SK-N-SH (cell line): ENCODE measurements around the gene OLFML3.

Source experiments
- EP300 ChIP-seq, 2 experiments: IDR thresholded peaks; 2 replicates each; pipeline versions ENCODE4 v1.4.0 to v1.6.1; 2012; ENCODE audit warnings: borderline replicate concordance in 1 of 2, low read depth in 1 of 2, low read length in 1 of 2
- FOXM1 ChIP-seq: IDR thresholded peaks from 2 replicates; pipeline ENCODE4 v1.4.0; 2012; ENCODE audit warnings: low read depth, mild to moderate bottlenecking
- IRF3 ChIP-seq: fragments of 150-350 bp; IDR thresholded peaks from 2 replicates; pipeline ENCODE4 v1.6.1; 2016; ENCODE audit warnings: mild to moderate bottlenecking, low read depth, low read length
- JUND ChIP-seq: IDR thresholded peaks from 2 replicates; pipeline ENCODE4 v1.4.0; 2012
- MEF2A ChIP-seq: IDR thresholded peaks from 2 replicates; pipeline ENCODE4 v1.4.0; 2012; ENCODE audit warnings: low read depth, borderline replicate concordance
- NFIC ChIP-seq: IDR thresholded peaks from 2 replicates; pipeline ENCODE4 v1.4.0; 2012; ENCODE audit warnings: borderline replicate concordance
- NRF1 ChIP-seq: IDR thresholded peaks from 2 replicates; pipeline ENCODE4 v1.6.1; 2012; ENCODE audit warnings: low read depth, mild to moderate bottlenecking, low read length
- POLR2AphosphoS5 ChIP-seq: IDR thresholded peaks from 2 replicates; pipeline ENCODE4 v1.6.1; 2012; ENCODE audit warnings: low read depth, low read length
- REST ChIP-seq: IDR thresholded peaks from 2 replicates; pipeline ENCODE4 v1.6.1; 2012; ENCODE audit warnings: mild to moderate bottlenecking, low read depth, low read length, moderate library complexity
- SMC3 ChIP-seq: IDR thresholded peaks from 2 replicates; pipeline ENCODE4 v1.6.1; 2012; ENCODE audit warnings: low read depth, low read length, improper control_type of control experiment
- YY1 ChIP-seq: IDR thresholded peaks from 2 replicates; pipeline ENCODE4 v1.4.0; 2012; ENCODE audit warnings: low read depth, mild to moderate bottlenecking
- ZBTB33 ChIP-seq: IDR thresholded peaks from 2 replicates; pipeline ENCODE4 v1.4.0; 2012; ENCODE audit warnings: low read depth, borderline replicate concordance
- TF ChIP-seq, protein P1 (sequence below): fragments of 200-600 bp; sonication (generic); IDR thresholded peaks from 2 replicates; pipeline ENCODE4 v1.6.1; 2017; ENCODE audit warnings: antibody characterized with exemption, mild to moderate bottlenecking, moderate library complexity

- TF ChIP-seq, protein P1, sequence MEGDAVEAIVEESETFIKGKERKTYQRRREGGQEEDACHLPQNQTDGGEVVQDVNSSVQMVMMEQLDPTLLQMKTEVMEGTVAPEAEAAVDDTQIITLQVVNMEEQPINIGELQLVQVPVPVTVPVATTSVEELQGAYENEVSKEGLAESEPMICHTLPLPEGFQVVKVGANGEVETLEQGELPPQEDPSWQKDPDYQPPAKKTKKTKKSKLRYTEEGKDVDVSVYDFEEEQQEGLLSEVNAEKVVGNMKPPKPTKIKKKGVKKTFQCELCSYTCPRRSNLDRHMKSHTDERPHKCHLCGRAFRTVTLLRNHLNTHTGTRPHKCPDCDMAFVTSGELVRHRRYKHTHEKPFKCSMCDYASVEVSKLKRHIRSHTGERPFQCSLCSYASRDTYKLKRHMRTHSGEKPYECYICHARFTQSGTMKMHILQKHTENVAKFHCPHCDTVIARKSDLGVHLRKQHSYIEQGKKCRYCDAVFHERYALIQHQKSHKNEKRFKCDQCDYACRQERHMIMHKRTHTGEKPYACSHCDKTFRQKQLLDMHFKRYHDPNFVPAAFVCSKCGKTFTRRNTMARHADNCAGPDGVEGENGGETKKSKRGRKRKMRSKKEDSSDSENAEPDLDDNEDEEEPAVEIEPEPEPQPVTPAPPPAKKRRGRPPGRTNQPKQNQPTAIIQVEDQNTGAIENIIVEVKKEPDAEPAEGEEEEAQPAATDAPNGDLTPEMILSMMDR: no peak
- TF ChIP-seq POLR2AphosphoS5 (no peak), FOXM1 (no peak), SMC3 (no peak), REST (no peak), YY1 (no peak), JUND (no peak), MEF2A (no peak), NFIC (no peak), IRF3 (no peak), ZBTB33 (no peak), NRF1 (no peak), EP300 (IDR thresholded peaks at IDR 0.05; ENCODE audit: borderline replicate concordance in 1 of 2, low read depth in 1 of 2, low read length in 1 of 2) (no peak)
Measured at GRCh38 chr1:113999799-114000198, 20.5 kb downstream of the OLFML3 start.
